Subcutaneous preadipocyte (primary cell): ENCODE data around the gene NEK7. TPM values are rescaled to one million over a fixed set of nuclear protein-coding genes. Genes with fewer than 3 reads are reported as not detected.

Experiments used
- total RNA-seq: library from RNA; depleted of rRNA; stranded (reverse); fragments of >200 nt; gene quantifications from 2 replicates; pipeline ENCODE4 v1.2.3, GENCODE V29; 2012

The NEK7 gene
- 42.6 and 64.9 TPM in 2 replicates for total RNA-seq

DNA sequence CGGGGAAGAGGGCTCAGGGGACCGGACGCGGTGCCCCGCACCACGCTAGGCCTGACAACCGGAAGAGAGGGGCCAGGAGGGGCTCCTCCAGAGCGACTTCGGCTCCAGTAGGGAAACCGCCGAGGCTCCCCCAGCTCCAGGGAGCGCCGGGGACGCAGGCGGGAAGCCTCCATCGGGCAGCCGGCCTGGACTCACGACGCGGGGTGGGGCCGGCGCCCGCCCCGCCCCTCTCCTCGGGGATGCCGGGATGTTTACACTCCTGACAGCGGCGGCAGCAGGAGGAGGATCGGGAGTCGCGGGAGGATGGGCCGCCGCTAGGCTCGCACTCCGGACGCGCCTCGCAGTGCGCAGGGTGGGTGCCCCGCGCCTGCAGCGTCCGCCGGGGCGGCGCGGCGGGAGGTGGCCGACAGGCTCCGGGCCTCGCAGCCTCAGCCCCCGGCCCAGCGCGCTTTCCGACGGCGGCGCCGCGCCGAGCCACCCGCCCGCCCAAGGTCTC is at the start of gene NEK7:
Gene NEK7, plus strand, starts transcription at position 254 of the 496 bp plus-strand sequence. CDS start 75,583 bp downstream, outside the sequence.

Other genes with a start within 250 kb of the NEK7 start
- gene LHX9, start 239.6 kb upstream of the NEK7 start, total RNA-seq = under 0.01 TPM in 1 of 2 replicates, not detected in the other